Gastrocnemius medialis (tissue), 4 donors: ENCODE results near the gene GALNT10.

ENCODE experiments used
- POLR2A ChIP-seq, 2 donors: fragments of 450-650 bp; IDR thresholded peaks; one replicate each; pipeline ENCODE4 v1.6.1; 2017; ENCODE audit warnings: antibody characterized with exemption in 2 of 2, mild to moderate bottlenecking in 2 of 2, moderate library complexity in 2 of 2
- TF ChIP-seq, protein P1 (sequence below), 5 experiments: fragments of 450-650 bp in 3 of 5; fragments of 200-600 bp in 2 of 5; sonication (generic) in 2 of 5; IDR thresholded peaks in 4 of 5; conservative IDR thresholded peaks in 1 of 5; 1 replicate in 4 of 5; 2 replicates in 1 of 5; pipeline ENCODE4 v1.5.1; 2016 to 2019; ENCODE audit warnings: antibody characterized with exemption in 5 of 5, mild to moderate bottlenecking in 3 of 5, moderate library complexity in 3 of 5

GRCh38 chr5:154442801-154443200, 252.3 kb downstream of the GALNT10 start:
- TF ChIP-seq, protein P1, sequence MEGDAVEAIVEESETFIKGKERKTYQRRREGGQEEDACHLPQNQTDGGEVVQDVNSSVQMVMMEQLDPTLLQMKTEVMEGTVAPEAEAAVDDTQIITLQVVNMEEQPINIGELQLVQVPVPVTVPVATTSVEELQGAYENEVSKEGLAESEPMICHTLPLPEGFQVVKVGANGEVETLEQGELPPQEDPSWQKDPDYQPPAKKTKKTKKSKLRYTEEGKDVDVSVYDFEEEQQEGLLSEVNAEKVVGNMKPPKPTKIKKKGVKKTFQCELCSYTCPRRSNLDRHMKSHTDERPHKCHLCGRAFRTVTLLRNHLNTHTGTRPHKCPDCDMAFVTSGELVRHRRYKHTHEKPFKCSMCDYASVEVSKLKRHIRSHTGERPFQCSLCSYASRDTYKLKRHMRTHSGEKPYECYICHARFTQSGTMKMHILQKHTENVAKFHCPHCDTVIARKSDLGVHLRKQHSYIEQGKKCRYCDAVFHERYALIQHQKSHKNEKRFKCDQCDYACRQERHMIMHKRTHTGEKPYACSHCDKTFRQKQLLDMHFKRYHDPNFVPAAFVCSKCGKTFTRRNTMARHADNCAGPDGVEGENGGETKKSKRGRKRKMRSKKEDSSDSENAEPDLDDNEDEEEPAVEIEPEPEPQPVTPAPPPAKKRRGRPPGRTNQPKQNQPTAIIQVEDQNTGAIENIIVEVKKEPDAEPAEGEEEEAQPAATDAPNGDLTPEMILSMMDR (IDR thresholded peaks at IDR 0.05 in 4 of 5, conservative IDR thresholded peaks at IDR 0.05 in 1 of 5), result no peak
- no peak for TF ChIP-seq POLR2A (IDR thresholded peaks at IDR 0.05)
